HG03521 (cell line): Measurements from ENCODE around the gene NABP1.

Experiments used
- ATAC-seq: cut with Tn5 transposase; IDR thresholded peaks from one replicate; pipeline ENCODE4 v1.9.1; 2021; ENCODE audit warnings: mild to moderate bottlenecking, moderate library complexity; ENCODE audit not compliant: unreplicated experiment

The NABP1 gene

GRCh38 chr2:191646163-191646902 lies 31.6 kb upstream of the NABP1 start:
- ATAC-seq: no peak

GRCh38 chr2:191649519-191649918 lies 28.4 kb upstream of the NABP1 start:
- no peak for ATAC-seq

GRCh38 chr2:191650896-191651773 lies 26.8 kb upstream of the NABP1 start:
- peak; percentile 96 for ATAC-seq

- ATAC-seq: no peak
Observed at GRCh38 chr2:191653667-191654391, 24.1 kb upstream of the NABP1 start.

GRCh38 chr2:191656391-191656790 lies 21.5 kb upstream of the NABP1 start:
- ATAC-seq: no peak

- ATAC-seq: no peak
Observed at GRCh38 chr2:191656792-191657191, 21.1 kb upstream of the NABP1 start.

GRCh38 chr2:191657977-191658376 lies 20.0 kb upstream of the NABP1 start:
- ATAC-seq: no peak

- ATAC-seq: no peak
Observed at GRCh38 chr2:191659198-191659597, 18.7 kb upstream of the NABP1 start.

GRCh38 chr2:191660575-191660974 lies 17.4 kb upstream of the NABP1 start:
- no peak for ATAC-seq

- ATAC-seq: no peak
Observed at GRCh38 chr2:191661097-191661924, 16.6 kb upstream of the NABP1 start.

GRCh38 chr2:191664823-191665677 lies 12.9 kb upstream of the NABP1 start:
- ATAC-seq: no peak

GRCh38 chr2:191666226-191666625 lies 11.7 kb upstream of the NABP1 start:
- no peak for ATAC-seq

- peak; percentile 64 for ATAC-seq
Observed at GRCh38 chr2:191666732-191667131, 11.2 kb upstream of the NABP1 start.

GRCh38 chr2:191670076-191670475 lies 7.9 kb upstream of the NABP1 start:
- peak; percentile 50 for ATAC-seq

GRCh38 chr2:191670787-191671186 lies 7.1 kb upstream of the NABP1 start:
- no peak for ATAC-seq

- ATAC-seq: peak; percentile 56
Observed at GRCh38 chr2:191675807-191676721, 1.9 kb upstream of the NABP1 start.

GRCh38 chr2:191676790-191677645 lies 918 bp upstream of the NABP1 start:
- peak; percentile 22 for ATAC-seq
